ENCODE results near the gene NCS1. TPM values are rescaled to one million over a fixed set of nuclear protein-coding genes. Genes with fewer than 3 reads are reported as not detected.

NCS1 gene
- total and polyA plus RNA-seq, 9 of the 15 experiments (the other 6 are each of a cell fraction or from before 2014, with no cell fraction given) = 0.28 to 27.0 (median 9.6) TPM

DNA sequence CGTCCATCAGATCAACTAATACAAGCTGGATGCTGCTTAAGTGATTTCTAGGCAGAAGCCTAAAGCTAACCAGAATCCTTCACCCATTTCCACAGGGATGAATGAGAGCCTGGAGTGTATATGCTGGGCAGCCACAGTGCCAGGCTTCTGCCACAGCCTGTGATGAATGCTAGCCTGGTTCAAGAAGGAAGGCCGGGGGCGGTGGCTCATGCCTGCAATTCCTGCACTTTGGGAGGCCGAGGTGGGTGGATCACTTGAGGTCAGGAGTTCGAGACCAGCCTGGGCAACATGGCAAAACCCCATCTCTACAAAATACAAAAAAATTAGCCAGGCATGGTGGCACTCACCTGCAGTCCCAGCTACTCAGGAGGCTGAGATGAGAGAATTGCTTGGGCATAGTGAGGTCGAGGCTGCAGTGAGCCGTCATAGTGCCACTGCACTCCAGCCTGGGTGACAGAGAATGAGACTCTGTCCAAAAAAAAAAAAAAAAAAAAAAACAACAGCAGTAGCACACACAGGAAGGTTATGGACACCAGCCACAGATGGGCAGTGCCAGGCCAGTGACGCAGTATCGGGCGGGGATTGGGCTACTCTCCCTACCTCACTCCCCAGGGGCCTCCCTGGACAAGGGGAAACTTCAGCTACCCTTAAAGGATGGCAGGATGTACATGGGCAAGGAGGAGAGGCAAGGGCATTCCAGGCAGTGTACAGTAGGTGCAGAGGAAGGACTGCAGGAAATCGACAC lies 70.2 kb downstream of the NCS1 start:
- H3K4me2 ChIP-seq (ENCODE audit: insufficient read depth, low read length) = peak overlapping the region; percentile 75
- no peaks in the 10 kb centered on the region for H3K27me3 ChIP-seq (ENCODE audit: control insufficient read depth in 2 of 2, insufficient read depth in 2 of 2, low read length in 2 of 2)
- POLR2A ChIA-PET = interaction anchor here (0.6 to 0.7 kb wide), 2 partner anchors 234 to 356 kb away, joined by 3 read pairs; no protein-coding TSS in a partner anchor
- H3K79me2 ChIP-seq (ENCODE audit: control insufficient read depth, insufficient read depth, low read length) = no peaks in the 10 kb centered on the region
- no peaks in the 10 kb centered on the region for H4K20me1 ChIP-seq (replicated peaks; ENCODE audit: control insufficient read depth, insufficient read depth, low read length)
- ATAC-seq (no peak), FAIRE-seq (no peak), DNase-seq (ENCODE audit: extremely low read depth in 1 of 4, low spot score in 3 of 4) (no peak)
- no peaks in the 10 kb centered on the region; the same call in 1 of the 2 replicates for H3K9me3 ChIP-seq (replicated peaks; ENCODE audit: control insufficient read depth, insufficient read depth, low read depth, low read length)
- H3K4me3 ChIP-seq = no peak overlapping the region
- no TSS peak for BruUV-seq (replicated peaks)
- no peaks in the 10 kb centered on the region for H3K9me1 ChIP-seq (ENCODE audit: control insufficient read depth, insufficient read depth, low read length)
- 45% methylated on average over 10 of the region's 11 CpGs for WGBS (ENCODE audit: insufficient coverage, low coverage, missing lambda C conversion rate)
- peaks cover 19 to 27% of the 10 kb centered on the region in 2 experiments for H3K4me1 ChIP-seq (replicated peaks in 1 of 2; ENCODE audit: control insufficient read depth in 2 of 2, insufficient read depth in 2 of 2, low read length in 2 of 2)
- no peaks in the 10 kb centered on the region for H3K36me3 ChIP-seq (ENCODE audit: control insufficient read depth, insufficient read depth, low read length)
- H2AFZ ChIP-seq (ENCODE audit: low read depth, low read length) = peak overlapping the region; percentile 98
- CTCF ChIA-PET (ENCODE audit: low intra/inter-chr PET ratio) = interaction anchor here (0.6 kb wide), 1 partner anchor 356 kb away, joined by 3 read pairs; no protein-coding TSS in a partner anchor
- intact Hi-C loops (cut with micrococcal nuclease) = loop anchor here (10.0 kb wide), 1 partner anchor 102 kb away; no protein-coding TSS in a partner anchor
- peak overlapping the region in 1 of 2 experiments; percentile 27; a peak in 2 of 4 replicates for H3K9ac ChIP-seq (ENCODE audit: insufficient read depth in 1 of 2, low read depth in 2 of 2, low read length in 2 of 2)
- peak overlapping the region; percentile 28; the same call in 1 of the 3 replicates for H3K27ac ChIP-seq (ENCODE audit: extremely low read depth, low read depth, low read length)
- TF ChIP-seq, protein P1, sequence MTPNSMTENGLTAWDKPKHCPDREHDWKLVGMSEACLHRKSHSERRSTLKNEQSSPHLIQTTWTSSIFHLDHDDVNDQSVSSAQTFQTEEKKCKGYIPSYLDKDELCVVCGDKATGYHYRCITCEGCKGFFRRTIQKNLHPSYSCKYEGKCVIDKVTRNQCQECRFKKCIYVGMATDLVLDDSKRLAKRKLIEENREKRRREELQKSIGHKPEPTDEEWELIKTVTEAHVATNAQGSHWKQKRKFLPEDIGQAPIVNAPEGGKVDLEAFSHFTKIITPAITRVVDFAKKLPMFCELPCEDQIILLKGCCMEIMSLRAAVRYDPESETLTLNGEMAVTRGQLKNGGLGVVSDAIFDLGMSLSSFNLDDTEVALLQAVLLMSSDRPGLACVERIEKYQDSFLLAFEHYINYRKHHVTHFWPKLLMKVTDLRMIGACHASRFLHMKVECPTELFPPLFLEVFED (CRISPR knock-in tag; conservative IDR thresholded peaks at IDR 0.05) = no peak
- no peak for TF ChIP-seq TRIM24 (IDR thresholded peaks at IDR 0.05)
- no peak for TF ChIP-seq ZNF77 (CRISPR knock-in tag; IDR thresholded peaks at IDR 0.05)
- TF ChIP-seq, protein P2, sequence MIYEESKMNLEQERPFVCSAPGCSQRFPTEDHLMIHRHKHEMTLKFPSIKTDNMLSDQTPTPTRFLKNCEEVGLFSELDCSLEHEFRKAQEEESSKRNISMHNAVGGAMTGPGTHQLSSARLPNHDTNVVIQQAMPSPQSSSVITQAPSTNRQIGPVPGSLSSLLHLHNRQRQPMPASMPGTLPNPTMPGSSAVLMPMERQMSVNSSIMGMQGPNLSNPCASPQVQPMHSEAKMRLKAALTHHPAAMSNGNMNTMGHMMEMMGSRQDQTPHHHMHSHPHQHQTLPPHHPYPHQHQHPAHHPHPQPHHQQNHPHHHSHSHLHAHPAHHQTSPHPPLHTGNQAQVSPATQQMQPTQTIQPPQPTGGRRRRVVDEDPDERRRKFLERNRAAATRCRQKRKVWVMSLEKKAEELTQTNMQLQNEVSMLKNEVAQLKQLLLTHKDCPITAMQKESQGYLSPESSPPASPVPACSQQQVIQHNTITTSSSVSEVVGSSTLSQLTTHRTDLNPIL (CRISPR knock-in tag; IDR thresholded peaks at IDR 0.05) = no peak
- no peak for TF ChIP-seq RFX7 (CRISPR knock-in tag; IDR thresholded peaks at IDR 0.05)
- in situ Hi-C loops (cut with MboI) = no loop called here

Data from K562 (cell line).